HFF-Myc (cell line): ENCODE measurements around the gene IRF2BPL.

Experiments used
- DNase-seq: peaks from one replicate; pipeline ENCODE4 v3.0.0-alpha.2; 2011; ENCODE audit warnings: low read depth; ENCODE audit errors: extremely low read depth
- H3K4me3 ChIP-seq: replicated peaks from 2 replicates; pipeline ENCODE4 v1.5.1; 2011; ENCODE audit warnings: low read depth, mild to moderate bottlenecking, control low read depth, low read length
- TF ChIP-seq, protein P1 (sequence below): IDR thresholded peaks from 2 replicates; pipeline ENCODE4 v1.5.1; 2012; ENCODE audit warnings: mild to moderate bottlenecking, low read depth, low read length, control low read depth; ENCODE audit errors: missing control alignments

Gene IRF2BPL

GRCh38 chr14:77006132-77006531, 22.4 kb downstream of the IRF2BPL start:
- DNase-seq, result no peak
- TF ChIP-seq, protein P1, sequence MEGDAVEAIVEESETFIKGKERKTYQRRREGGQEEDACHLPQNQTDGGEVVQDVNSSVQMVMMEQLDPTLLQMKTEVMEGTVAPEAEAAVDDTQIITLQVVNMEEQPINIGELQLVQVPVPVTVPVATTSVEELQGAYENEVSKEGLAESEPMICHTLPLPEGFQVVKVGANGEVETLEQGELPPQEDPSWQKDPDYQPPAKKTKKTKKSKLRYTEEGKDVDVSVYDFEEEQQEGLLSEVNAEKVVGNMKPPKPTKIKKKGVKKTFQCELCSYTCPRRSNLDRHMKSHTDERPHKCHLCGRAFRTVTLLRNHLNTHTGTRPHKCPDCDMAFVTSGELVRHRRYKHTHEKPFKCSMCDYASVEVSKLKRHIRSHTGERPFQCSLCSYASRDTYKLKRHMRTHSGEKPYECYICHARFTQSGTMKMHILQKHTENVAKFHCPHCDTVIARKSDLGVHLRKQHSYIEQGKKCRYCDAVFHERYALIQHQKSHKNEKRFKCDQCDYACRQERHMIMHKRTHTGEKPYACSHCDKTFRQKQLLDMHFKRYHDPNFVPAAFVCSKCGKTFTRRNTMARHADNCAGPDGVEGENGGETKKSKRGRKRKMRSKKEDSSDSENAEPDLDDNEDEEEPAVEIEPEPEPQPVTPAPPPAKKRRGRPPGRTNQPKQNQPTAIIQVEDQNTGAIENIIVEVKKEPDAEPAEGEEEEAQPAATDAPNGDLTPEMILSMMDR, result no peak
- no peak overlapping the region for H3K4me3 ChIP-seq

- H3K4me3 ChIP-seq, result no peak overlapping the region
- TF ChIP-seq, protein P1, result no peak
- DNase-seq, result no peak
These were observed 22.9 kb downstream of the IRF2BPL start for GRCh38 chr14:77005559-77005958.

- DNase-seq, result no peak
- TF ChIP-seq, protein P1, result no peak
- no peak overlapping the region for H3K4me3 ChIP-seq
These were observed 23.6 kb downstream of the IRF2BPL start for GRCh38 chr14:77004711-77005460.

- H3K4me3 ChIP-seq, result no peak overlapping the region
- DNase-seq, result no peak
- TF ChIP-seq, protein P1, result no peak
These were observed 24.4 kb downstream of the IRF2BPL start for GRCh38 chr14:77003960-77004710.

DNA sequence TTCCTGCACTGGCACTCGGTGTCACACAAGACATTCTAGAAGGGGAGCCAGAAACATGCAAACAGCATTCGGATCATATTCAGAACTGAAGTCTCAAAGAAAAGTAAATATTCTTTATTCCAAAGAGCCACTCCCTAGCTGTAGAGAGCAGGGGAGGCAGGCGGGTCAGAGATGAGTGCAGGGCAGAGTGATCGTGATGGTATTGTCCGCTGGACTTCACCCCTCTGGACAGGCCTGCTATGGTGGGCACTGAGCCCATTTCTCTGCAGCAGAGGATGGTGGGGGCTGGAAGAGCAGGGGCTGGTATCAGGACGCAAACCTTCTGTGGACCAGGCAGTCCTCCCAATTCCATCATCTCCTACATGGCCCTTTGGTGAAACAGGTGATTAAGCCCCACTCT, 25.6 kb downstream of the IRF2BPL start:
- no peak overlapping the region for H3K4me3 ChIP-seq
- no peak for DNase-seq
- TF ChIP-seq, protein P1, result no peak

DNA sequence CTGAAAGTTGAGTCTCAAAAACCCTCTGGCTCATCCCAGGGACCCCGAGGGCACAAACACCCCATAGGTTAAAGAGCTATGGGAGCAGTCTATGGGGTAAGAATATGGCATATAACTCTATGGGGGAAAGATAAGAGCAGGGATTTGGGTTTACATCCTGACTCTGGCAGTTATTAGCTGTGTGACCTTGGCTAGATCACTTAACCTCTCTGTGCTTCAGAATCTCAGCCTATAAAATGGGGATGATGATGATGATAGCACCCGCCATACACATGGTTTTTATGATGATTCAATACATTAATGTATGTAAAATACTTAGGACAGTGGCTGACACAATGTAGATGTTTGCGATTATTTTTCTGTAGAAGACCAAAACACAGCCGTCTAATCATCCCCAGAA, 26.2 kb downstream of the IRF2BPL start:
- no peak overlapping the region for H3K4me3 ChIP-seq
- TF ChIP-seq, protein P1, result no peak
- no peak for DNase-seq
